ENCODE measurements around the gene TEC.
"Not testable (repeated sequence)": the region's sequence is repeated elsewhere in the genome, so short reads cannot be mapped to it uniquely, and the experiment has no call there.

TEC gene

DNA sequence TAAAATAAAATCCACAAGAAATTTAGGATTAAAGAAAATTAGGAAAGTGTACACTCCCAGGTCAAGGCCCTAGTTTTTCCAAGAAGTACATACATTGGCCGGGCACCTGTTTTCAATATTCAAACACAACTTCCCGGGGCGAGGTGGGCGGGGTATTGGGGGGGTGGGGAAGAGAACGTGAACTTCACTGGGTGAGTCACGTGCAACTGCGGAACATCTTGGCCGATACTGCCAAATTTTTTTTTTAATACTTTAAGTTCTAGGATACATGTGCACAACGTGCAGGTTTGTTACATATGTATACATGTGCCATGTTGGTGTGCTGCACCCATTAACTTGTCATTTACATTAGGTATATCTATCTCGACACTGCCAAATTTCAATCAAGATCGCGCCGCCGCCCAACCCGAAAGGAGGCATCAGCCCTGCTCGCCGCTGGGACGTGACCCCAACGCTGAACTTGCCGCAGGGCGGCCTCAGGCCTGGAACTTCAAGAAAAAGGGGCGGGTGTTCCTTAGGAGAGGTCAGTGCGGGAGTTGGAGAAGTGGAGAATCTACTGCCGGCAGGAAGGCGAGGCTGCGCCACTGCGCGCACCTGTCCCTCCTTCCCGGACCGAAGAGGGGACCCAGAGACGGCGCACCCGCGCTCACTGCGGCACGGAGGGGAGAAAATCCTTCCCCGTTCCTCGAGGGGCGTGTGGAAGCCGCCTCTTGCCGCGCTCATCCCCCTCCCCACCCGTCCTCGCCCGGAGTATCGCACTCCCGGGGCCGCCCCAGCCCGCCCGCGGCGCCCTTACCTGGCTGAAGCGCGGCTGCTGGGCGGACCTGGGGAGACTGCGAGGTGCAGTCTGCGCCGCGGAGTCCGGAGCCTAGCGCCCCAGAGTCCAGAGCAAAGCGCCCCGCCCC is at the start of gene TEC:
TEC (minus strand) TSS at position 883 of the 905 bp plus-strand sequence. CDS start 41,224 bp downstream, outside the sequence.
- DNase-seq: no peak

DNA sequence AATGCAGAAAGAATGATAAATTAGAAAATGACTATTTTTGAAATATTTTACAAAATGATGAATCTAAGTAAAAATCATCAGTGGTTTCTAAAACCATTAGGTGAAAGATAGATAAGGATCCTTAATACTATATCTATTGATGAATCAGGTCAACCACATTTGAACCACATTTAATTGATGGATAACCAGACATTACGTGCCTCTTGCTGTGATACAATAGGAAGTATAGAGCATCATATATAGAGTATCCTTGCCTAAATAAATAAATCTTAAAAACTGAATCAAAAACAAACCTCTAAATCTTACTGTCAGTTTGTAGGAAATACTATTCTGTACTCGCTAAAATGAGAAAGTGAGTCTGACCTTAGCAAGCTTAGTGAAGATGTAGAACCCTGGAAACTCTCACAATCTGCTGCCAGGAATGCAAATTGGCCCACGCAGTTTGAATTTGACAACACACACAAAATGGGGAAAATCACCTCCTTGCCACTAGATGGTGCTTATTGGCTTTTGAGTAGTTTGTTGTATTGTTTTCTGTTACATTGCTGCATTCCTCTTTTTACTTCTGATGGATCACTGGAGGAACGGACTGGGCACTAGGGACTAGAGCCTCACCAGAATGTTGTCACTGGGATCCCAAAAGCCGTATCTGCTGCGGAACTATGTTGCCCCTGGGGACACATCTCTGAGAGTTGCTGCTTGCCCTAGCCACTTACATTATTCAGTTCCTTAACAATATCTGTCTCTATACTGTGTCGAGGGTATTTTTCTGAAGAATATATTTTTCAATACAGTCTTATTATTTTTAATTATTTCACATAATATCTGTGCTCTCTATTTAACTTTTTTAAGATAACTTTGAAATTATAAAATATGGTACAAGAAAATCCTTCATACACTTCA is 46.3 kb upstream of the TEC start:
- DNase-seq: peak; percentile 23

DNA sequence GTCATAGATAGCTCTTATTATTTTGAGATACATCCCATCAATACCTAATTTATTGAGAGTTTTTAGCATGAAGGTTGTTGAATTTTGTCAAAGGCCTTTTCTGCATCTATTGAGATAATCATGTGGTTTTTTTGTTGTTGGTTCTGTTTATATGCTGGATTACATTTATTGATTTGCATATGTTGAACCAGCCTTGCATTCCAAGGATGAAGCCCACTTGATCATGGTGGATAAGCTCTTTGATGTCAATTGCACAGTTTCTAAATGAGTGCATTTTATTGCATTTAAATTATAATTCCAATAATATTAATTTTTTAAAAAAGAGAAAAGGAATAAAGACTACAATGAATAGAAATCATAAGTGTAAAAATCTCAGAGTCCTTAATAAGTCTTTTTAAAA is 45.1 kb upstream of the TEC start:
- DNase-seq: not testable (repeated sequence)

DNA sequence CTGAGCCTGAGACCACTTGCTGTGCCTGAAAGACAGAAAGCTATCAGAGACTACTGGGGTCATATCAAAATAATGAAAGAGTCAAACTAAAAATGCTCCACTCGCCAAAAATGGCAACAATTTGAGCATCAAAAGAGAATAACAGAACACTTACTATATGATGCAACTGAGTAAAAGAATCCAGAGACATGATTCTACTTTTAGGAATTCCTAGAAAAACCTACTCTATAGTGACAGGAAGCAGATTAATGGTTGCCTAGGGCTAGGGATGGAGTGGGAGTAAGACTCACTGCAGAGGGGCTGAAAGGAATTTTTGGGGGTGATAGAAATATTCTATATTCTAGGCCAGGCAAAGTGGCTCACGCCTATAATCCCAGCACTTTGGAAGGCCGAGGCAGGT is 42.3 kb upstream of the TEC start:
- DNase-seq: no peak

DNA sequence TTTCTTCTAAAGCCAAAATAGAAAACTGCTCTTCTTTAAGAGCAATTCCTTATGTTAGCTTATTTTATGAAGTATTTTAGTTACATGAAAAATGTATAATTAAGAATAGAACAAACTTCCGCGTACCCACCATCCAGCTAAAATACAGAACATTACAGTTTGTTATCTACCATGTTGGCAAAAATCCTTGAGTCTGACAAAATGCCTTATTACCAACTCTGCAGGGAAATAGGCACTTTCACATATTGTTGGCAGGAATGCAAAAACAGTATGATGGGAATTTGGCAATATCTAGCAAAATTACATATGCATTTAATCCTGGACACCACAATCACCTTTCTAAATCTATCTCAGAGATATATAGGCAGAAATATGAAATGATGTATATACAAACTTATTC is 39.3 kb upstream of the TEC start:
- no peak for DNase-seq

DNA sequence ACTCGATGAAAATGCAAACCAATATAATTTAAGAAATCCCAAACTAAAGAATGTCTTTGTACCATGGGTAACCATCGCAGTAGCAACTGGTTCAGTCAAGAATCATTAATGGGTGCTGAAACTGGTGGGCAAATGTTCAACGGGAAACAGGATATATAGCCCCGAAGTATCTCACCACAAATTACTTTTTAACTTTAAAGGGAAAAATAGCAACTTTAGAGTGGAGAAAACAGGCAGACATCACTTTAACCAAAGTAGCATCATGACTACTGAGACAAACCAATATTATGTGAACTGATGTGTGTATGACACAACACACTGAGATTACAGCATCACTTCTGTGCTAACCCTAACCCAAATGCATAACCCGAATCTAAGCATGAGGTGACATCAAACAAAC is 37.9 kb upstream of the TEC start:
- no peak for DNase-seq

DNA sequence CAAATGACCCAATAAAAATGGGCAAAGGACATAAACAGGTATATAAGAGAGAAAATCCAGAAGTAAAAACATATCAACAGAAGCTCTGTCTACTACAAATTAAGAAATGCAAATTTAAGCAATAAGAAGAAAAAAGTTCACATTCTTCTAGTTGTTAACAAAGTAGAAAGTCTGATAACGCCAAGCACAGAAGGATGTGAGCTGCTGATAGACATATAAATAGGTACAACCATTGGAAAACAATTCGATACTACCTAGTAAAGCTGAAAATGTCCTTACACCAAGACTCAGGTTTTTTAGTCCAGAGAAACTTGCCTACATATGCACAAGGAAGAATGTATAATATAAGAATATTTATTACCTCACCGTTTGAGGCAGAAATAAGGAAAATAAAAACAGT is 35.9 kb upstream of the TEC start:
- no peak for DNase-seq

DNA sequence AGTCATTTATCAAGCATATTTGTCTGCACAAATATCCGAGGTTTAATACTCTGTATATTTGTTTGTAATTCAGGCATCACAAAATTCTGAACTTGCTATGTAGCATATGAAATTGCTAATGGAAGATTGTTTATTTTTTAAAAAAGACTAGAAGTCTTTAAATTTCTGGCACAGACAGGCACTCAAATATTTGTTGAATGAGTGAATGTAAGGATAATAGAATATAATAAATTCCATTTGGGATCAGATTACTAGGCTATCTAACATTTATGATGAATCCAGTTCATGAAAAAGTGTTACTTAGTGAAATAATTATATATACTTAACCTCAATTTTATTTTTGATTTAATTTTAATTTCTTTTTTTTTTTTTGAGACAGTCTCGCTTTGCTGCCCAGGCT is 30.4 kb upstream of the TEC start:
- no peak for DNase-seq

DNA sequence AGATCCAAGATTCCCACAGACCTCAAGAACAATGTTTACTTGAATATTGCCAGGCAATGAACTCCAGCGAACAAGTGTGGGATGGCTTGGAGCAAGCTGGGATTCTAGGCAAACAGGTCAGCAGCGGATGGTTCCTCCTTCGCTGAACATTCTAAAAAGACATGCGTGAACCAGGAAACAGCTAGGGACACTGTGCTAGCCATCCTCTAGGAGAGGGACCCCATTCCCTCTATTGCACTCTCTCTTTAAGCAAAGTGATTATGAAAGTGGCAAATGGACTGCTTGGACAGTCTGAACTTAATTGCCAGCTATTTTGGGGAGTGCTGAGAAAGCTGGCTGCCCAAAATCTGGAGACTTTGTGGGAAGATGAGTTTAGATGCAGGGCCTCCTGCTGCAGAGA is 29.9 kb upstream of the TEC start:
- DNase-seq: no peak

DNA sequence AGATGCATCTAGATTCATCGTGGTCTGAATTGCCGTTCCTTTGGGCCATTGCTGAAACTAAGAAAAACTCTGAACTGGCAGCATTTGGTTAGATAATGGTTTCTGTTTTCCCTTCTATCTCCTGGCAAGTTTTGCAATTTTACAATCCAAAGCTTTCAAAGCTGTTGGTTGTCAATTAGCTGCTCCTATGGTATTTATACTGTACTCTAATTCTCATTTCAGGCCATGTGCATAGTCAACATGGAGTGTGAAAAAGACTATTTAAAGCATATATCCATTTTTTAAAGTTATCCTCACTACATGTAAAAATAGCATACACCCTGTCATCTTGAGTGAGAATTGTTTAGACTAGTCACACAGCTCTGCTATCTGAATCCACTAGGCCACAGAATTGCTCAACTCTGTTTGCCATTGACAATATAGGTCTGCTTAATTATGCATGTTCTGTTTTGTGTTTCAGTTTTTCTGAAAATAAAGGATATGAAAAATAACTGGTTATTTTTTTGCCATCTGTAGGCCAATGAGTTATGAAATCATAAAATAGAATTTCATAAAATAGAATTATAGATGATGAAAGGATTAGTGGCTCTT is 27.7 kb upstream of the TEC start:
- DNase-seq: no peak

DNA sequence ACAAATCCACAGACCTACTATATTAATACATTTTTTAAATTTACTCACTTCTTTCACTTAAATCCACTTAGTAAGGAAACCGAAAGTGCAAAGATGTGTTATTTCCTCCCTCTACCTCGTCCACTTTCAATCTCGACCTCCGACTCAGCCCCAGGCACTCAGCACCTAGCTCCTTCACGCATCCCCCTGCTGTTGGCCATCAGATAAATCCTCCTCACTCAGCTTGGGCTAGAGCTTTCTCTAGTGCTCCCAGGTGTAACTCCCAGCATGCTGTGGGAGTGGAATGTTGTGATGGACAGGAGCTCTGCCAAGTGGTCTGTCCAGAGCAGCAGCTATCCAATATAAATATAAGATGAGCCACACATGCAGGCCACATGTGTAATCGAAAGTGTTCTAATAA is 26.7 kb upstream of the TEC start:
- DNase-seq: no peak

DNA sequence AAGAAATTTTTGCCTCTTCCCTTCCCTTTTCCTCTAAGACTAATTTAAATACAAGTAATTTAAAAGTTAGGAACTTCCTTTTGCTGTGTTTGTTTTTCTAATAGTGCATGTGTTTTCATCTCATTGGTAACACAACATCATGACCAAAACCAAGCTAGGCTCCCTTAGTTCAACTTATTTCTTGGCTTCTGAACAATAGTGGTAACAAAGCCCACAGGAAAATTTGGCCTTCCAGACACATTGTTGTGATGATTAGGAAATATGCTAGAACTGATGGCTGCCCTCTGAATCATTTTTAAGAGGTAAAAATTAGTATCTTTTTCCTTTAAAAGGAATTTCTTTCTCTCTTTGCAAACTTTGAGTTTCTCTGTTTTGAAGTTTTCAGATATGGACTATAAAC is 25.5 kb upstream of the TEC start:
- DNase-seq: no peak

DNA sequence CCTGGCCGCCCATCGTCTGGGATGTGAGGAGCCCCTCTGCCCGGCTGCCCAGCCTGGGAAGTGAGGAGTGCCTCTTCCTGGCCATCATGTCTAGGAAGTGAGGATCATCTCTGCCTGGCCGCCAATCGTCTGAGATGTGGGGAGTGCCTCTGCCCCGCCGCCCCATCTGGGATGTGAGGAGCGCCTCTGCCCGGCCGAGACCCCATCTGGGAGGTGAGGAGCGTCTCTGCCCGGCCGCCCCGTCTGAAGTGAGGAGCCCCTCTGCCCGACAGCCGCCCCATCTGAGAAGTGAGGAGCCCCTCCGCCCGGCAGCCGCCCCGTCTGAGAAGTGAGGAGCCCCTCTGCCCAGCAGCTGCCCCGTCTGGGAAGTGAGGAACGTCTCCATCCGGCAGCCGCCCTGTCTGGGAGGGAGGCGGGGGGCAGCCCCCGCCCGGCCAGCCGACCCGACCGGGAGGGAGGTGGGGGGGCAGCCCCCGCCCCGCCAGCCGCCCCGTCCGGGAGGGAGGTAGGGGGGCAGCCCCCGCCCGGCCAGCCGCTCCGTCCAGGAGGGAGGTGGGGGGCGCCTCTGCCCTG is 22.7 kb upstream of the TEC start:
- not testable (repeated sequence) for DNase-seq

DNA sequence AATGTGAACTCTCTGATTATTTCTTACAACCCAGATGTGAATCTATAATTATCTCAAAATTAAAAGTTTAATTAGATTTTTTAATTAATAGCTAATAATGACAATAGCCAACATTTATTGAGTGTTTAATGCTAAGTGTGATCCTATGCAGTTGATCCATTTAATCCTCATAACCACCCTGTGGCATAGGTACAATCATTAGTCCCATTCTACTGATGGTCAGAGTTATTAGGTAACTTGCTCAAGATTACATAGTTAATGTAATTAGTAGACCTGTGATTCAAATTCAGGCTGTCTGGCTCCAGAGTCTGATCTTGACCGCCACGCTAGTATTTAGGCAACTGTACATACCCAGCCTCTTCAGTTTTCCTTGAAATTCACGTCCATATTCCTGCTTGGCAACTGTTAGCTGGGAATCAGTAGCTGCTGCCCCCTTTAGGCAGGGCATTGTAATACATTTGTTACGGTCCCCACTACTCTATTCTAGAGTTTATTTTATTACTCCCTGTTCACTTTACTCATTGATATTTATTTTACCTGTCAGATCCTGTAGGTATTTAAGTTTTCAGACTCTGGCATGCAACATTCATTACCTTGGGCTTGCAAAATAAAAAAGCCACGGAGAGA is 20.6 kb upstream of the TEC start:
- DNase-seq: no peak

DNA sequence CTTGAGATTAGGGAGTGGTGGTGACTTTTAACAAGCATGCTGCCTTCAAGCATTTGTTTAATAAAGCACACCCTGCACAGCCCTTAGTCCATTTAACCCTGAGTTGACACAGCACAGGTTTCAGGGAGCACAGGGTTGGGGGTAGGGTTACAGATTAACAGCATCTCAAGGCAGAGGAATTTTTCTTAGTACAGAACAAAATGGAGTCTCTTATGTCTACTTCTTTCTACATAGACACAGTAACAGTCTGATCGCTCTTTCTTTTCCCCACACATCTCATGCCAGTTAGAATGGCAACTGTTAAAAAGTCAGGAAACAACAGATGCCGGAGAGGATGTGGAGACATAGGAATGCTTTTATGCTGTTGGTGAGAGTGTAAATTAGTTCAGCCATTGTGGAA is 16.4 kb upstream of the TEC start:
- not testable (repeated sequence) for DNase-seq

DNA sequence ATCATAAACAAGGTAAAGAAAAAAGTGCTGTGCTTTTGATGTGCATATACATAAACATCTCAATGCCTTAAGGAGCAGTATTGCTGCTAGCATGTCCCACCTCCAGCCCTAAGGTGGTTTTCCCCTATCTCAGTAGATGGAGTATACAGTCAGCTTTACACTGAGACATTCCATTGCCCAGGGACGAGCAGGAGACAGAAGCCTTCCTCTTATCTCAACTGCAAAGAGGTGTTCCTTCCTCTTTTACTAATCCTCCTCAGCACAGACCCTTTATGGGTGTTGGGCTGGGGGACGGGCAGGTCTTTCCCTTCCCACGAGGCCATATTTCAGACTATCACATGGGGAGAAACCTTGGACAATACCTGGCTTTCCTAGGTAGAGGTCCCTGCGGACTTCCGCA is 16.0 kb upstream of the TEC start:
- not testable (repeated sequence) for DNase-seq

DNA sequence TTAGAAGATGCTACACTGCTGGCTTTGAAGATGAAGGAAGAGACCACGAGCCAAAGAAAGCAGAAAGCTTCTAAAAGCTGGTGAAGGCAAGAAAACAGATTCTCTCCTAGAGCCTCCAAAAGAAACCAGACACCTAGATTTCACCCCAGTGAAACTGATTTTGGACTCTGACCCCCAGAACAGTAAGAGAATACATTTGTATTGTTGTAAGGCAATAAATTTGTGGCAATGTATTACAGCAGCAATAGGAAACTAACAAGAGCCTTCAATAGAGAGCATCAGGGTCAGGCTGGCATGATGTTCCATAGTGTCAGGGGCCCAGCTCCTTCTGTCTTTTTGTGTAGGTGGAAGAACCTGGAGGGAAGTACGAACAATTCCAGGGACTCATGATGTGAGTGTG is 6.0 kb upstream of the TEC start:
- no peak for DNase-seq

DNA sequence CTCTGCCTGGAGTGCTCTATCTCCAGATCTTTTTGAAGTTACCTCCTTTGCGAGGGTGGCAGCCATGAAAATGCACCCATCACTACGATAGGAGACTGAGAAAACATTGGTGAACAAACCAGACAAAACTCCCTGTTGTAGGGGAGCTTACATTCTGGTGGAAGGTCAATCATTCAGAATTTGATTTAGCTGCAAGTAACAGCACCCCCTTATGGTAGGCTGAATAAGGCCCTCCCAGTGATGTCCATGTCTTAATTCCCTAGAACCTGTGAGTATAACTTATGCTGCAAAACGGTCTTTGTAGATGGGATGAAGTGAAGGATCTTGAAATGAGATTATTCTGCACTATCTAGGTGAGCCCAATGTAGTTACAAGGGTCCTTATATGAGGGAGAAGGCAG is 5.6 kb upstream of the TEC start:
- DNase-seq: no peak

DNA sequence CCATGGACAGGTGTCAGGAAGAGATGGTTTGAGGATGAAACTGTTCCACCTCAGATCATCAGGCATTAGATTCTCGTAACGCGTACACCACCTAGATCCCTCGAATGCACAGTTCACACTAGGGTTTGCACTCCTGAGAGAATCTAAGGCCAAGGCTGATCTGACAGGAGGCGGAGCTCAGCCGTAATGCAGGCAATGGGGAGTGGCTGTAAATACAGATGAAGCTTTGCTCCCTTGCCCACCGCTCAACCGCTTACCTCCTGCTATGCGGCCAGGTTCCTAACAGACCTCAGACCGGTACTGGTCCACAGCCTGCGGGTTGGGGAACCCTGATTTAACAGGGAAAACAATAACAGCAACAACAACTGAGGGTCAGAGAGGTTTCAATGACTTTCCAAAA is 2.0 kb upstream of the TEC start:
- no peak for DNase-seq

DNA sequence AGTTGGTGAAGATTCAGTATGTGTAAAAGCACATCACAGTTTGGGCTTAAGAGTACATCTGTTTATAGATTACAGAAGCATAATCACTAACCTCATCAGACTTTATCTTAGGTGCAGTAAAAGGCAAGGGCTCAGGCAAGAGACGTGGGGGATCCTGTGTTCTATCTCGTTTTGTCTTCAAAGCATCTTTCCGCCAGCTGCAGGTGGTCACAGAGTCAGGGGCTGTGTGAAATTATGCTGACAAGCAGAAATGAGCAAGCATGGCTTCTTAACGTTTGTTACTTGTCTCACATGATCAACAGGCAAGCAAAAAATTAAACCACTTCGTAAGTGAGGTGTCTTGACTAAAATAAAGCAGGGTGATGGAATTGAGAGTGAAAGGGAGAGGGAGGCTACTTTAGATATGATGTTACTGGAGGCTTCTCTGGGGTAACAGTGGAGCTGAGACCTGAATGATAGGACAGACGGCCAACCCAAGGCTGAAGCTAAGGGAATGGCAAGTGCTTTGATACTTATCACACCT is 1.4 kb upstream of the TEC start:
- no peak for DNase-seq

DNA sequence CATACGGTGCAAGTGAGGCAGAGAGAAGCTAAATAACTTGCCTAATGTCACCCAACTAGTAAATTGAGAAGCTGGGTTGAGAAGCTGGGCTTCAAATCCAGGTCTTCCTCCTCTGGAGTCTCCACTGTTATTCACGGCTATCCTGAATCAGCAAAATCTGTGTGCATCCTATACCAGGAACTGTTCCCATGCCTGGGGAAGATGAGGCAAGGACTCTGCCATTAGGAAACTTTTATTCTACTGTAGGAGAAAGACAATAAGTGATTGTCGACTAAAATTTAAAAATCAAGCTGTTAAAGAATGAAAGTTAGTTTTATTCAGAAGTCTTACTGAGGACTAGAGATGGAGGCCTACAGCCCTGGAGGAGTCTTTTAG is 872 bp upstream of the TEC start:
- DNase-seq: no peak

DNA sequence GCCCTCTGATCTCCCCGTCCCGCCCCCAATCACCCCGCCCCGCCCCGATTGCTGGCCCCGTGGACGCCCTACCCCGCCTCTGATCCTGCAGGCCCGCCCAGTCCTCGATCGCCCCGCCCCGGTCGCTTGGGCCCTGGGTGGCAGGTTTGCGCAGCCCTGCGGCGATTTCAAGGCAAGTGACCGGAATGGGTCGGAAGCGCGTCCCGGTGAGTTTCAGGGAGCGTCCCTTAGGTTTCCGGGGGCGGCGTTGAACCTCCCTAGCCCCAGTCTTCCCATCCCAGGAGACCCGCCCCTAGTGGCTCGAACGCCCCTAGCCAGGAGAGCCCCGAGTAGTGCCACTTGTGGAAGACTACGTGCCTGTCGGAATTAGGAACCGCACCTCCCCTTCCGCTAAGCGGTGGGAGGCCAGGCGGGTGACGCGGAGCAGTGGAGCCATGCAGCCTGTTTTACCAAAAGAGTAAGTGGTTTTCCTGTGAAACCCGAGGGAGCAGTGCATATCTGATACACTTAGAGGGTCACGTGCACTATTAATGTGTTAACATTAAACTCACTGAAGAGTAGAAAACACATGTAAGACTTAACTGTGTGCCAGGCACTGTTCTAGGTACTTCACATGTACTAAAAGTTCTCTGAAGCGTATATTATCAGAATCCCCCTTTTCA is 354 bp upstream of the TEC start:
- DNase-seq: peak; percentile 34
